Erythroblast (primary cell): Measurements from ENCODE around the gene POLD2.

Experiments
- GATA1 ChIP-seq: IDR thresholded peaks from 2 replicates; pipeline ENCODE4 v1.6.1; 2011; ENCODE audit warnings: low read depth, mild to moderate bottlenecking, control low read depth, low read length, moderate library complexity
- POLR2A ChIP-seq: IDR thresholded peaks from 2 replicates; pipeline ENCODE4 v1.6.1; 2011; ENCODE audit warnings: mild to moderate bottlenecking, low read length

DNA sequence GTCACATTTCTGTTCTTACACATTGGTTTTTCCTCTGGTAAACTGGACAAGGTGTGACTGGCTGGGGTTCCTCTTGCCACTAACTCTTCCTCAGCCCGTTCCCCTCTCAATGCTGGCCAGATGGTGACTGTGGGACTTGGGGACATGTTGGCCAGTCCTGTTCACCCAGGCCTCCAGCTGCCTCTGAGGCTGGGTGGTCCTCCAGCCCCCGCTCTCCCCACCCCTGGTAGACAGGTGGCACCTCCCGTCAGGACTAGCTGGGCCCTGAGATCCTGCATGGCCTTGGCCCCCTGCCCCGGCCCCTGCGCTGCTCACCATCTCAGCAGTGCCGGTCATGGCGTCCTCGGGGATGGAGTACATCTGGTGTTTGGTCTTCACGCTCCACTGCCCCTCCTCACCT, 28.6 kb upstream of the POLD2 start:
- TF ChIP-seq POLR2A (no peak), GATA1 (no peak)
